ENCODE results near the gene MYBL2.

MYBL2 gene

GRCh38 chr20:43686820-43687219 is 19.9 kb downstream of the MYBL2 start:
- no peak for DNase-seq

GRCh38 chr20:43689165-43689564 is 22.3 kb downstream of the MYBL2 start:
- no peak for DNase-seq

- DNase-seq: no peak
These were observed 24.2 kb downstream of the MYBL2 start for GRCh38 chr20:43690943-43691598.

- DNase-seq: peak; percentile 64
These were observed 25.1 kb downstream of the MYBL2 start for GRCh38 chr20:43691928-43692524.

- no peak for DNase-seq
These were observed 27.8 kb downstream of the MYBL2 start for GRCh38 chr20:43694763-43695162.

- DNase-seq: no peak
These were observed 28.7 kb downstream of the MYBL2 start for GRCh38 chr20:43695571-43695970.

GRCh38 chr20:43699941-43700565 is 33.1 kb downstream of the MYBL2 start:
- DNase-seq: no peak

GRCh38 chr20:43700627-43701026 is 33.7 kb downstream of the MYBL2 start:
- DNase-seq: no peak

GRCh38 chr20:43702502-43702901 is 35.6 kb downstream of the MYBL2 start:
- no peak for DNase-seq

GRCh38 chr20:43710370-43711044 is 43.6 kb downstream of the MYBL2 start:
- no peak for DNase-seq

- no peak for DNase-seq
These were observed 44.3 kb downstream of the MYBL2 start for GRCh38 chr20:43711098-43711654.

GRCh38 chr20:43715044-43715443 is 48.1 kb downstream of the MYBL2 start:
- DNase-seq: no peak

- no peak for DNase-seq
These were observed 48.6 kb downstream of the MYBL2 start for GRCh38 chr20:43715511-43715910.

- DNase-seq: no peak
These were observed 49.2 kb downstream of the MYBL2 start for GRCh38 chr20:43716123-43716522.

GRCh38 chr20:43716757-43717615 is 50.1 kb downstream of the MYBL2 start:
- DNase-seq: no peak

- no peak for DNase-seq
These were observed 50.7 kb downstream of the MYBL2 start for GRCh38 chr20:43717616-43717995.

GRCh38 chr20:43720007-43720406 is 53.1 kb downstream of the MYBL2 start:
- no peak for DNase-seq

- DNase-seq: no peak
These were observed 54.1 kb downstream of the MYBL2 start for GRCh38 chr20:43721097-43721428.

GRCh38 chr20:43721429-43722152 is 54.7 kb downstream of the MYBL2 start:
- DNase-seq: no peak

- DNase-seq: peak; percentile 63
These were observed 55.2 kb downstream of the MYBL2 start for GRCh38 chr20:43722153-43722505.

GRCh38 chr20:43723186-43723585 is 56.3 kb downstream of the MYBL2 start:
- no peak for DNase-seq

GRCh38 chr20:43723735-43724134 is 56.8 kb downstream of the MYBL2 start:
- no peak for DNase-seq

Data from CD4-positive, alpha-beta T cell treated with Interleukin-6 for 4 hours (primary cell).